GM21360 (cell line): ENCODE results near the gene DNAH17.

Experiments
- ATAC-seq: cut with Tn5 transposase; IDR thresholded peaks from one replicate; pipeline ENCODE4 v1.9.1; 2021; ENCODE audit warnings: mild to moderate bottlenecking, moderate library complexity; ENCODE audit not compliant: unreplicated experiment

DNAH17 gene

DNA sequence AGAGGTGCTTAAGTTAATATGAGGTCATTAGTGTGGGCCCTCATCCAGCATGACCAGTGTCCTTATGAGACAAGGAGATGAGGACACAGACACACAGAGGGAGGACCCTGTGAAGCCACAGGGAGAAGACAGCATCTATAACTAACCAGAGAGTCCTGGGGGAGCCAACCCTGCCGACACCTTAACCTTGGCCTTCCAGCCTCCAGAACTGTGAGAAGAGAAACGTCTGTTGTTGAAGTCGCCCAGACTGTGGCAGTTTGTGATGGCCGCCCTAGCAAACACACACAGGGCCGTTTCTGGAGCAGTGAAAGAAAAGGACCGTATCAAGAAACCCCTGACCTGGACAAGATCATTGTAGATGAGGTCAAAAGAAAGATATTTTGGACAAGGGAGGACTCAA, 26.7 kb downstream of the DNAH17 start:
- no peak for ATAC-seq

DNA sequence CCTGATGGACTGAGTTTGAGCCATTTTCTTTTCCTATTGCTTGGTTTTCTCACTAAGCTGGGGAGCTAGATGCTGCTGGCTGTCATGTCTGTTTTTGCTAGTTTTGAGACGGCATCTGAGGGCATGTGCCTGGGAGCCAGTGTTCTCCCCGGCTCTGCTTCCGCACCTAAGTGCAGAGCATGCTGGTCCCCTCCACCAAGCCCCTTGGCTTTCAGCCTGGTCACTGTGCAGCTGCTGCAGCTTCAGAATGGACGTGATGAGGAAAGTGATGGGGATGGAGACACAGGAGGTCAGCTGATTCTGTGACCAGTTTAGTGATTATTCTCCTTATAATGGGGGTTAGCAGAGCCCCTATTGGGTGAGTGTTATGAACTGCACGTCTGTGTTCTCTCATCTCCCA, 28.5 kb downstream of the DNAH17 start:
- no peak for ATAC-seq

DNA sequence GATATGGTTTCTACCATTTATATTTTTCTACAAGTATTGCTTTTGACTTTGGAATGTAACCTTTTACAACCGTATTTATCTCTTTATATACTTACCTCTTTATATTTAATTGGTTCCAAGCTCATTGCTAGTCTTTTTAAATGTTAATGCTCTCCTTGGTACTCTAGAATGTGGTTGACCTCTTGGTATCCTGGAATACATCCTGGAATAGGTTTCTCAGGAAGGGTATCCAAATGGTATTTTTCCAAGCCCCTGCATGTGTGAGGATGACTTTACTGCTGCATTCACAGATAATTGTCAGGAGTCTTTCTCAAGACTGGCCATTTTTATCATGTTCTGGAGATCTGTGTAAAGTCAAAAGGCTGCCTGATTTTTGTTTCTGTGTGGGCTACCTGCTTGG, 30.2 kb downstream of the DNAH17 start:
- no peak for ATAC-seq

- no peak for ATAC-seq
These were observed 30.7 kb downstream of the DNAH17 start for GRCh38 chr17:78546476-78546875.

GRCh38 chr17:78544881-78545755, 32.1 kb downstream of the DNAH17 start:
- ATAC-seq = no peak

DNA sequence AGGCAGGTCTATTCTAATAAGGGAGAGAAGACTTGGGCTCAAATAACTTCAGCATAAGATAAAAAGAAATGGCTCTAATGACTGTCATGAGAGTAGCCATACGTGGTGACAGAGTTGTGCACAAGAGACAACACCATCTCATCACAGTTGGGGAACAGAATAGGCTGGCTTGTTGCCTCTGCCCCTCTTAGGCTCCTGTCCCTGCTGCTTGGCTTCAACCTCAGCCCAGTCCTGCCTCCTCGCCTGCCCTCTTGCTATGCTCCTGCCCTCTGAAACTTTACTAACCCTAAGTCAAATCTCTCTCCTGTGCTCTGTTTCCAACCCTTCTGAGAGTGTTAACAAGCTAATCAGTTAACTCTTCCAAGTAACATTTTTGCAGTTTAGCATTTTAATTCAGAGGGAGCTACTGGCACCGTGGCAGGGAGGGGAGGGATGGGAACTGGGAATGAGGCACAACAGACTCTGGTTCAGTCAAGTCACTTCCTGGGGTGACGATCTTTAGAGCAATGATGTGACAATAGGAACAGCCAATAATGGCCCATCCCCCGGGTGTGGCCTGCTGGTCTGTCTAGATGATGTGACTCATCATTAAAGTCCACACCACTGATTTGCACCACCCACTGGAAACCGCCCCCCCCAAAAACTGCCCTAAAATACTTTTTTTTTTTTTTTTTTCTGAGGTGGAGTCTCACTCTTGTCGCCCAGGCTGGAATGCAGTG, 35.5 kb downstream of the DNAH17 start:
- no peak for ATAC-seq

DNA sequence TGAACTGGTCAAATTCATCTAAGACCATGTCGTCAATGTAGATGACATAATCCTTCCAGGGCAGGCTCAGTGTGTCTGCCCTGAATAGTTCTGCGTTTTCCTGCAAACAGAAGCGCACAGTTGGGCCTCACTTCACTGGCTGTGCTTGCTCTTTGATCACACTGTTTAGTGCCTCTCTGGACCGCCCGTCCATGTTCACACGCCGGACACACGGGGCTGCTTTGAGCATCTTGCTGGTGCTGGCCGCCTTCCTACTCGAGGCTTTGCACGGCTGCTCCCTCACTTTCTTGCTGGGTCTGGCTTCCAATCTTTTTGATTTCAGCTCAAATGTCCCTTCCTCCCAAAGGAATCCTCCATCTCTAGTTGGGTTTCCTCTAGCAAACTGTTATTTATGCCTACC, 37.4 kb downstream of the DNAH17 start:
- no peak for ATAC-seq

DNA sequence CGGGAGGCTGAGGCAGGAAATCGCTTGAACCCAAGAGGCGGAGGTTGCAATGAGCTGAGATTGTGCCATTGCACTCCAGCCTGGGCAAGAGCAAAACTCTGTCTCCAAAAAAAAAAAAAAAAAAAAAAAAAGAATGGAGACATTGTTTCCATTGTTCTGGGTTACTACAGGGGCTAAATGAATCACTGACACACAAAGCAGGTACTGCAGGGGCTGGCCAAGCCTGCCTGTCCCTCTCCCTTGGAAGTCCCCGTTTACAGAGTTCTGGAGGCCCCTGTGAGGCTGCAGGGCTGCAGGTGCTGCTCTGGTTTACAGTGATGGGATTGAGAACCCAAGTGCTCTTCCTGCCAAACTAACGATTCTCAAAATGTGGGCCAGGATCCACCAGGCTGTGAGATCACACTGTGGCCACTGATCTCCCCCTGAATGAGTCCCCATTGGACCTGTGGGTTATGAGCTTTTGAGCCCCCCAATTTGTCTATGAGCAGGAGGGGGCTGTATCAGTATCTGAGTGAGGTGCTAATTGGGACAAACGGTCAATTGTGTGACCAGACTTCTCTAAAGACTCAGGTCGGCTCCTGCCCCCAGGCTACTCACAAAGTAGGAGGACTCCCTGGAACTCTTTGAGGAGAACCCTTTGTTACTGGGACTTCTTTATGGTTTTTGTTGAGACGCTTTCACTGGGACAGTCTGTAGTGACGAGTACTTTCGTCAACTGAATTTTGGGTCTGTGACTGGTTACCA, 39.0 kb downstream of the DNAH17 start:
- ATAC-seq = no peak

GRCh38 chr17:78537217-78537860, 39.9 kb downstream of the DNAH17 start:
- ATAC-seq = no peak

DNA sequence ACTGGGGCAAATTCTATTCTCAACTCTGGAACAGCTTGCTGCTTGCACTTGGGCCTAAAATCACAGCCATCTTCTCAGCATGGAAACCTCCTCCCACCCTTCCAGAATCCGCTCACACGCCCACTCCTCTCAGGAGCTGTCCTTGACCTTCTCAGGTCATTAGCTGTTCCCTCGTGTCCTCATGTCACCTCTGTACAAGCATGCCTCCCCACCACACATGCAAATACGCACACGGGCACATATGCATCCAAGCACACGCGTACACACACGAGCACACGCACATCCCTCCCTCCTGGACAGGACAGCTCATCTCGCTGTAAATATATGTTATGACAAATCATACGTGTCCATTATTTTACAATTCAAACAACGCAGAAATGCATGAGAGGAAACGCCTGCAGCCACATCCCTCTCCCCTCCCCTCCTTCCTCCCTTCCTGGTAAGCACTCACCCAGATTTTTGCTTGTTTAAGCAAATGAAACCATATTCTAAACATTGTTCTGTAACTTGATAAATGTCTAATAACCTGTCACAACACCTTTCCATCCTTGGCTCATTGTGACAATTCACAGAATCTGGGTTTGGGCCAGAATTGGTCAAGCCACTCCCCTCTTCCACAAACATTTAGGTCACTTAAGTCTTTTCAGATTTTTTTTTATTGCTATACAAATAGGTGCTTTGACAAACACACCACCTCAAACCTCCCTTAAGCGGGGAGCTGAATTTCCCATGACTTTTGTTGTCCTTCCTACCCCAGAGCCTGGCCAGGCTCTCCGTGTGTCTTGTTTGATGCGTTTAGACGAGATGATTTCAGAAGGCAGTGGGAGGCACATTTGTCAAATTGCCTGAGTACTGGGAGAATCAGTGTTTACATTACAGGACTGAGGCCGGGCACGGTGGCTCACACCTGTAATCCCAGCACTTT, 41.7 kb downstream of the DNAH17 start:
- ATAC-seq = no peak

GRCh38 chr17:78534492-78535272, 42.5 kb downstream of the DNAH17 start:
- ATAC-seq = no peak

- no peak for ATAC-seq
These were observed 44.1 kb downstream of the DNAH17 start for GRCh38 chr17:78532922-78533640.

DNA sequence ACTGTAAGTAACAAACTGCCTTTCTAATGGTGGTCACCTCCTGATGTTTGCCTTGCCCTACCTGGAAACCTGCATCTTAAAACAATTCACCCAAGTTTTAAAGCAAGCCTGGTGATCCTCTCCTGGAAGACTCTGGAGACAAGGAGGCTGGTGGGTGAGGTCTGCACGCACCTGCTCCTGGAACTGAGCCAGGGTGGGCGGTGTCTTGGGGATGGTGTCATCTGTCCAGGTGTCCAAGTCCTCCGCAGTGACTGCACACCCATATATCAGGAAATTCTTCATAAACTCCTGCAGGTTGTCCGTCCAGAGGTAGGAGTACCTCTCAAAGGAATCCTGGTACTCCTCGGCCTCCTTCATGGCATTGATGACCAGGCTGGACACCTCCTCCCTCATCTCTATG, 44.9 kb downstream of the DNAH17 start:
- ATAC-seq = no peak

DNA sequence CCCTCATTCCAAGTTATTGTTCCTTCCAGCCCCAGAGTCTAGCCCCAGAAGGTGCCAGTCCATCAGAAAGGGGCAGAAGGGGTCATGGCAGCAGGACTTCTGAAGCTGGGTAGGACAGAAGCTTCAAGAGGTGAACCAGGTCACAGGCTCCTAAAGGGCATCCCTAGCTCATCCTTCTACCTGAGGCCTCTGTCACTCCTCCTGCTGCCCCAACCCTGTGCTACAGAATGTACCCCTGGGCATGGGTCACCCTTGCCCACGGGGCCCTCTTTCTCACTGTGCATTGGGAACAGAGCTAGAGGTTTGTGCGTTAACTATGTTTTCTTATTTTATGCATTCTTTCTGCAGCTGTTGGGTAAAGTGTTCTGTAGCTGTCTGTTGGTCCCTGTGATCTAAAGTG, 46.5 kb downstream of the DNAH17 start:
- no peak for ATAC-seq

DNA sequence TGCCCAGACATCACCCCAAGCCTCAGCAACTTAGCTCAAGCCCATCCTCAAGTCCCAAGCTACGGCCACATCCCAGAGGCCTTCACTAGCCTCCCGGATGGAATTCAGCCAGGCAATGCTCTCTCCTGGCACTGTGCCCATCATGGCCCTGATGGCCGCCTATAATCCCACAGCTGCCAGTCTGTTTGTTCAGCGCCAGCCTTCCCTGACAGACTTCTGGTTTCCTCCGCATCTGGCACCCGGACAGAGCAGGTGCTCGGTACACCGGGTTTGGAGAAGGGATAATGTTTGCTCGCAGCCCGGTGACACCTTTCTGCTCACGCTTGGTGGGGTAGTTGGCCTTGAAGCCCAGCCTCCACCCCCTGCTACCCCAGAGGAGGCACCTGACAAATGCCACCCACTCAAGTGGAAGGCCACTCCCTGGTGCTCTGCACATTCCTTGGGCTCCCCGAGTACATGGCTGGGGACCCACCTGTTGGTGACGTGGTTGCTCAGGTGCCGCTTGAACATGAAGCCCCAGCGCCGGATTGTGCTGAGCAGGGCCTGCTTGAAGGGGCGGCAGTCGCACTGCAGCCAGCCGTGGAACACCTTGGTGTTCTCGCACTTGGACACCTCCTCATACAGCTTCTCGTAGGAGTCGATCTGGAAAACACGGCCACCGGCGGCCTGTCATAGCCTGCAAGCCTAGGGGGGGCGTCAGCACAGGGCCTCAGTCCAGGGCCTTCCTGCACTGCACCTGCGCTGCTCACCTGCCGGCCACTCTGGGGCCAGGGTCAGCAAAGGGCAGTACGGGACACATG, 47.1 kb downstream of the DNAH17 start:
- ATAC-seq = no peak

DNA sequence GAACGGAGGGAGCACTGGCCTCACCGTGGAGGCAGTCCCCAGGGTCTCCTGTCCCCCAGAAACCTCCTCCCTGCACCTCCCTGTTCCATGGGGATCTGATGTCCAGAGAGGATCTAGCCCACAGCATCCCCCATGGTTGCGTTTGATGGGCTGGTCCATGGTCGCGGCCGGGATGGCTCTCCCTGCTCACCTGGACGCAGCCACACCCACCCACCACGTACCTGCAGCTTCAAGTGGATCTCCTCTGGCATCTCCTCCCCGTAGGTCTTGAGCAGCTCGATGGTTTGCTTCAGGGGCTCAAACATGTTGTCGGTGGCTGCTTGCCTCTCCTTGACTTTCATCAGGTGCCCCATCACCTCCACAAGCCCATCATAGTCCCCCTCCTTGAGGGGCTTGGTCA, 47.9 kb downstream of the DNAH17 start:
- ATAC-seq = no peak

DNA sequence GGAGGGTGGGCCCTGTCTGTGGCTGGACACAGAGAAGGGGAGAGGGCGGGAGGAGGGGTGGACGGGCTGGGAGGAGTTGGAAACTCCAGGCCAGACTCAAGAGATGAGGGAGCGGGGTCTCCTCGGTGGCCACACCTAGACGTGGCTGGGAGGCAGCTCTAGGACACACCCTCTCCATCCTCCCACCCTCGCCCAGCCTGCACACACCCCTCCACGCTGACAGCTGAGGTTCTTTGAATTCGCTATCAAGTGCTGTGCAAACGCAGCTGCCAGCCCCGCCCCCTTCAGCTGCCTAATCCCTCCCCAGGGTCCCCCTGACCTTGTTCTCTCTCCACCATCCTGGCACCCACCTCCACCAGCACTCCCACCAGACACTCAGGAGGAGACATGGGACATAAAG, 48.7 kb downstream of the DNAH17 start:
- ATAC-seq = no peak

GRCh38 chr17:78527345-78527744, 49.9 kb downstream of the DNAH17 start:
- no peak for ATAC-seq
